Activated CD4-positive, alpha-beta T cell treated with anti-CD3 and anti-CD28 coated beads, Interleukin-2, amount 50 U/mL, for 24 hours (primary cell): ENCODE results near the gene KMT2D.
A peak's percentile ranks its signal among the peaks of the same experiment; 100 is the strongest.

Experiments
- DNase-seq, 2 donors: peaks; one replicate each; pipeline ENCODE4 v3.0.0-alpha.2; 2020; ENCODE audit warnings: low read depth in 1 of 2, low spot score in 1 of 2

Gene KMT2D

DNA sequence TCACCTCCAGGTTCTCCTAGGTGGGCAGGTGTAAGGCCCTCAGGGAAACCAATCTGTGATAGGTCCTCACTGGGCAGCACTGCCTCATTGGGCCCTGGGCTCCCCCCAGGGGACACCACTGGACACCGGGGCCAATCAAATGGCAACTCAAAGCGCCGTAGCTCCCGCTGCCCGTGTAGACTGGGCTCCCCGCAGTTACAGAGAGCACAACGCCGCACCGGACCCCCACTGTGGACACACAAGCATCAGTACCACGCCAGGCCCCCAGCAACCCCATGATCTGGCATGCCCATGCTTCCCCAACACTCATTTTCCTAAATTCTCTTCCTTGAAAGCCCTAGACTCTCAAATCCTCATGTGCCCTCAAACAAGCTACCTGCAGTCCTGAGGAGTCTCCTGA lies 6.1 kb downstream of the KMT2D start:
- no peak for DNase-seq

DNA sequence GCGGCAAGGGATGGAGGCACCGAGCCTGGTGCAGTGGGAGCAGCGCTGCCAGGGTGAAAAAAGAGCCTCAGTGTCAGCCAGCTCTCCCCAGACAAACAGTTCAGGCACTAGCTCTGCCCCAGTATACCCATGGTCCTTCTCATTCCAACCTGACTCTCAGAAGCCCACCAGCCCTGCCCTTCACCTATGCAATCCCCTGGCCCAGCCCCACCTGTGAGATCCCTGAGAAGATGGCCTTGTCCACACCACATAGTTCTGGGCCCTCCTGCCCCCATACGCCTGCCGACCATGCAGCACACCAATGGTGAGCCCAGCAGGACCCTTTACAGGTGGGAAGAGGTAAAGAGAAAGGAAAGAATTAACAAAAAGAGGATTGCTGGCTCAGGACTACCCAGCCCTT lies 6.5 kb downstream of the KMT2D start:
- no peak for DNase-seq

GRCh38 chr12:49052451-49053208 lies 8.0 kb downstream of the KMT2D start:
- no peak for DNase-seq

DNA sequence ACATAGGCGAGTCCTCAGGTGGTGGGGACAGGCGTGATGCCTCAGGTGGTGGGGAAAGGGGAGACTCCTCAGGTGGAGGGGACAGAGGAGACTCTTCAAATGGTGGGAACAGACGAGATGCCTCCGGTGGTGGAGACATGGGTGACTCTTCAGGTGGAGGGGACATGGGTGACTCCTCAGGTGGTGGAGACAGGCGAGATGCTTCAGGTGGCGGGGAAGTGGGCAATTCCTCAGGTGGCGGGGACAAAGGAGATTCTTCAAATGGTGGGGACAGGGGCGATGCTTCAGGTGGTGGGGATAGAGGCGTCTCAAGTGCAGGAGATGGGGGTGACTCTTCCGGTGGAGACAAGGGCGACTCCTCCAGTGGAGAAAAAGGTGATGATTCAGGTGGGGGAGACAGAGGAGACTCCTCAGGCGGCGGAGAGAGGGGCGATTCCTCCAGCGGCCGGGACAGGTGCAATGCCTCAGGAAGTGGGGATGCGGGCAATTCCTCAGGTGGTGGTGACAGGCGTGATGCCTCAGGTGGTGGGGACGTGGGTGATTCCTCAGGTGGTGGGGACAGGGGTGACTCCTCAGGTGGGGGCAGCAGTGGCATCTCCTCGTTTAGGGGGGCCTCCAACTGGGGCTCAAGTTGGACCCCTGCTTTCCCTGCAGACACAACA lies 8.7 kb downstream of the KMT2D start:
- DNase-seq = no peak

DNA sequence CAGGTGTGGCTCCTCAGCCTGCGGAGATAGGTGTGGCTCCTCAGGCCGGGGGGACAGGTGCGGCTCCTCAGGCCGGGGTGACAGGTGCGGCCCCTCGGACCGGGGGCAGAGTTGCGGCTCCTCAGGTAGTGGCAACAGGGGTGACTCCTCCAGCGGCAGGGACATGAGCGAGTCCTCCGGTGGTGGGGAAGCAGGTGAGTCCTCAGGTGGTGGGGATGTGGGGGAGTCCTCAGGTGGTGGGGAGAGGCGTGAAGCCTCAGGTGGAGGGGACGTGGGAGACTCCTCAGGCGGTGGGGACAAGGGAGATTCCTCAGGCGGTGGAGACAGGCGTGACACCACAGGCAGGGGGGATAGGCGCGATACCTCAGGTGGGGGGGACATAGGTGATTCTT lies 9.2 kb downstream of the KMT2D start:
- DNase-seq = no peak

GRCh38 chr12:49050507-49051372 lies 9.9 kb downstream of the KMT2D start:
- no peak for DNase-seq

DNA sequence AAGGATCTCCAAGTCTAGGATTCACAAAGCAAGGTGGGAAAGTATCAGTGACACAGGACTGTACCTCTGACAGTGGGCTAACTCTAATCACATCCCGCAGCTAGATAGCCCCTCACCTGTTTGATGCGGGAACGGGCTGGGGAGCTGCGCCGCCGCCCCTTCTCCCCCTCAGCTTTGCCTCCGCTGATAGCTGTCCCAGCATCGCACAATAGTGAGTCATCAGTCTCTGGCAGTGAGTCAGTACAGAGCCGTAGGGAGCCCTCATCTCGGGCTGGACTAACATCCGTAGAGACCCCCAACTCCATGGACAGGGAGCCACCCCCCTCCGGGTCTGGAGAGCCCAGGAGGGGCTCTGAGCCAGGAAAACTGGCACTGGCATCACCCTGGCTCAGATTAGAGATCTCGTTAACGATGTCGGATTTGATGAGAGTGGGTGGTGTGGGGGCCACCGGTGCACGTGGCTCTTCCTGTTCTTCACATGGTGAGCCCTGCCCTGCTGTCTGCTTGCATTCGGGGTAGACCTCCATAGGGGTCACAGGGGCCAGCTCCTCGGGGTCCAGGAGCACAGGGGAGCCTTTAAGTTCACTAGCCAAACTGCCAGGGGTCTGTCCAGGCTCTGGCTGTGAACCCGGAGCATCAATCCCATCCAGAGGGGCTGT lies 10.9 kb downstream of the KMT2D start:
- DNase-seq = no peak

- no peak for DNase-seq
Measured at GRCh38 chr12:49048953-49049352, 11.6 kb downstream of the KMT2D start.

- DNase-seq = no peak
Measured at GRCh38 chr12:49046129-49046895, 14.3 kb downstream of the KMT2D start.

- DNase-seq = no peak
Measured at GRCh38 chr12:49044660-49045059, 15.9 kb downstream of the KMT2D start.

GRCh38 chr12:49043856-49044258 lies 16.7 kb downstream of the KMT2D start:
- peak; percentile 56 to 66 for DNase-seq

DNA sequence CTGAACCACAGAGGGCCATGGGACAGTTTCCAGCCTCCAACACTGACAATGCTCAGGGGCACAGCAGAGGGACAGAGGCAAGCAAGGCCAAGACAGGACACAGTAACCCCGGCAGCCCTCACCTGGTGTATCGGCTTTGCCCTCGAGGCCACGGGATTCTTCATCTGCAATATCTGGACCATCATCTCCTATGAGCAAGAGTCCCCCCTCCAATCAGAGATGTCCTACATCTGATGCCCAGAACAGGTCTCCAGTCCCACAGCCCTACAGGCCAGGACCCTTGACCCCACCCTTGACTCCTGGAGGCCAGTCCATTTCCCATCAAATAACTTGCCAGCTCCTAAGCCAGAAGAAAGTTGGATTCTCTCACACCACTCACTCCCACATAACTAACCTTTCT lies 17.4 kb downstream of the KMT2D start:
- DNase-seq = no peak

GRCh38 chr12:49041881-49042484 lies 18.6 kb downstream of the KMT2D start:
- no peak for DNase-seq

- DNase-seq = no peak
Measured at GRCh38 chr12:49041036-49041880, 19.3 kb downstream of the KMT2D start.

GRCh38 chr12:49040364-49040855 lies 20.2 kb downstream of the KMT2D start:
- DNase-seq = no peak

DNA sequence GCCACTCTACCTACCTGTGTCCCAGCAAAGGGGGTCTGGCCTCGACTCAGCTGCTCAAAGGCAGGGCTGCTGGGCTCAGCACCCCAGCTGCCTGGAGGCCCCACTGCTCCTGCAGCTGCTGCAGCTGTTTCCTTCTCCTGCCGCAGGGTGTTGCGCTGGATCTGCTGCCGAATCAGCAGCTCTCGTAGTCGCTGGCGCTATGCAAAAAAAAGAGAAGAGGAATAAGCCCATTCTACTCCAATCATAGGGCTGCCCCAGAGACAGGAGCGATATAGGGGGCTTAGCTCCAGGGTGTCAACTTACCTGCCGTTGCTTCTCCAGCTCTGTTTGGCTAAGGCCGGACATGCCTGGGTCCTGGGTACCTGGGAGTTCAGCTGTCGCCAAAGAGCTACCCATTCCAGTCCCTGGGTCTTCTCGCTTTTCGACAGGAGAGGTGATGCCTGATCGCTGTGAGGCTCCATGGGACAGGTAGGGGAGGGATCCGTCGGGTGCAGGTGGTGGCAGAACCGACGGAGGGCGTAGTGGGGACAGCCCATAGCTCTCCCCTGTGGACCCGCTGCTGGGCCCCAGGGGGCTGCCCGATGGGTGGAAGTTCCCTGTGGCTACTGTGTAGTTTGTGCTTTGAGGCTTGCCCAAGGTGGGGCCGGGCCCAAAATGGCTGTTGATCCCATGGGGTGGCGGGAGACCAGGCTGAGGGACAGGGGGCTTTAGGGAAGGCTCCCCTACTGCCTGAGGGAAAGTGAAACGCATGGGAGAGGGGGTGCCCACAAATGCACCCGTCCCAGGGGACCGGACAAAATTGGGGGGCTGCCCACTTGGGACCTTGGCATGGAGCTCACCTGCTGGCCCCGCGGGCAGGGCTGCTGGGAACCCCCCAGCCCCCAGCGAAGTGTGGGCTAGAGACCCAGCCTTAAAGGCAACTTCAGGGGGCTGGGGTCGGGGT lies 20.9 kb downstream of the KMT2D start:
- no peak for DNase-seq

- DNase-seq = no peak
Measured at GRCh38 chr12:49038291-49038955, 22.2 kb downstream of the KMT2D start.

- no peak for DNase-seq
Measured at GRCh38 chr12:49037947-49038237, 22.7 kb downstream of the KMT2D start.
